MM.1S (cell line): ENCODE results near the gene ARHGEF6.

Experiments
- CTCF ChIP-seq: fragments of 300-600 bp; sonication (generic); IDR thresholded peaks from 2 replicates; pipeline ENCODE4 v1.5.1; 2016; ENCODE audit warnings: antibody characterized with exemption, low read length, mixed read lengths
- EZH2phosphoT487 ChIP-seq: fragments of 300-600 bp; sonication (generic); IDR thresholded peaks from 2 replicates; pipeline ENCODE4 v1.6.1; 2018; ENCODE audit warnings: antibody characterized with exemption, low read length

DNA sequence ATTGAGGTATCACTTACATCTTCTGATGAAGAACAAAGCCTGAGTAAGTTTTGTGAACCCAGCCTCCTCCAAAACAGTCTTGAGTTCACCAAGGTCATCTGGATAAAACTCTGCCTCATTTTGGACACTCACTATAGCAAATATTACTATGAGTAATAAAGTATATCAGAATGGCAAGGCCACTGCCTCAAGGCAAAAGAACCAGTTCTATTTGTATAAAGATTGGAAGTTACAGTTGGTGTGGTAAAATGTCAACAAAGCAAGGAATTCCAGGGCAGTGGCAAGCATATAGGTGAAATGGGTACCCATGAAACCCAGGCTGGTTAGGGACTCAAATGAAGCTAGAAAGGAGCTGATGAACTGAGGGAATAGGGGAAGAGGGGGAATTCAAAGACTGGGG is 2.4 kb upstream of the ARHGEF6 start:
- TF ChIP-seq EZH2phosphoT487 (no peak), CTCF (no peak)
